ENCODE data around the gene PFDN6. TPM values are rescaled to one million over a fixed set of nuclear protein-coding genes. Genes with fewer than 3 reads are reported as not detected.

PFDN6 gene
- total RNA-seq, 1 experiment from 2014 or later = 85.8 TPM

- Mint-ChIP-seq H3K27me3 (ENCODE audit: low read depth) (no peaks in the 10 kb centered on the region; the same call in 1 of the 2 replicates), H3K27ac (peak overlapping the region; percentile 93 to 100 (median 100); a peak in 5 of 7 replicates), H3K9me3 (no peaks in the 10 kb centered on the region; a peak in 1 of 5 replicates), H3K4me1 (peaks cover 35 to 51% of the 10 kb centered on the region in 2 experiments), H3K4me3 (peak overlapping the region; percentile 89 to 94), H3K36me3 (ENCODE audit: insufficient read depth in 1 of 3, low read depth in 3 of 3) (peaks cover 36 to 62% (median 60%) of the 10 kb centered on the region in 3 experiments)
- no peak overlapping the region for H3K18ac ChIP-seq (ENCODE audit: insufficient read length, low read depth, low read length)
- no peaks in the 10 kb centered on the region for H3K9me3 ChIP-seq (ENCODE audit: control insufficient read depth, low read depth, low read length)
- H3K23me2 ChIP-seq (ENCODE audit: insufficient read length, low read depth, low read length, poor library complexity, severe bottlenecking) = peaks cover 13% of the 10 kb centered on the region
- H3K4me1 ChIP-seq (ENCODE audit: insufficient read depth, low read length) = no peaks in the 10 kb centered on the region; the same call in 1 of the 2 replicates
- H3K27ac ChIP-seq (ENCODE audit: insufficient read length, low read depth, low read length) = peak overlapping the region; percentile 59
- H3K79me2 ChIP-seq (ENCODE audit: insufficient read depth, low read length) = peaks cover 23% of the 10 kb centered on the region; the same call in 1 of the 2 replicates
- H3K79me1 ChIP-seq (ENCODE audit: insufficient read depth, low read depth, low read length, poor library complexity, severe bottlenecking) = no peaks in the 10 kb centered on the region
- H2AFZ ChIP-seq (ENCODE audit: low read length) = no peak overlapping the region
- H3K4ac ChIP-seq (ENCODE audit: low read depth, low read length) = no peak overlapping the region
- no peak overlapping the region for H2BK20ac ChIP-seq (ENCODE audit: low read depth, low read length, poor library complexity, severe bottlenecking)
- no peak overlapping the region for H2AK5ac ChIP-seq (ENCODE audit: insufficient read length, low read length)
- peak overlapping the region; percentile 99 for H3K9ac ChIP-seq (ENCODE audit: extremely low read depth, insufficient read length, low read length)
- H3K27me3 ChIP-seq (ENCODE audit: insufficient read depth, low read length) = no peaks in the 10 kb centered on the region
- no peak overlapping the region for H4K91ac ChIP-seq (ENCODE audit: insufficient read length, low read depth, low read length)
- WGBS (ENCODE audit: extremely low coverage, insufficient read length, low lambda C conversion rate) = no CpG with 5 or more reads among the region's 11 CpGs
- TF ChIP-seq, protein P1, sequence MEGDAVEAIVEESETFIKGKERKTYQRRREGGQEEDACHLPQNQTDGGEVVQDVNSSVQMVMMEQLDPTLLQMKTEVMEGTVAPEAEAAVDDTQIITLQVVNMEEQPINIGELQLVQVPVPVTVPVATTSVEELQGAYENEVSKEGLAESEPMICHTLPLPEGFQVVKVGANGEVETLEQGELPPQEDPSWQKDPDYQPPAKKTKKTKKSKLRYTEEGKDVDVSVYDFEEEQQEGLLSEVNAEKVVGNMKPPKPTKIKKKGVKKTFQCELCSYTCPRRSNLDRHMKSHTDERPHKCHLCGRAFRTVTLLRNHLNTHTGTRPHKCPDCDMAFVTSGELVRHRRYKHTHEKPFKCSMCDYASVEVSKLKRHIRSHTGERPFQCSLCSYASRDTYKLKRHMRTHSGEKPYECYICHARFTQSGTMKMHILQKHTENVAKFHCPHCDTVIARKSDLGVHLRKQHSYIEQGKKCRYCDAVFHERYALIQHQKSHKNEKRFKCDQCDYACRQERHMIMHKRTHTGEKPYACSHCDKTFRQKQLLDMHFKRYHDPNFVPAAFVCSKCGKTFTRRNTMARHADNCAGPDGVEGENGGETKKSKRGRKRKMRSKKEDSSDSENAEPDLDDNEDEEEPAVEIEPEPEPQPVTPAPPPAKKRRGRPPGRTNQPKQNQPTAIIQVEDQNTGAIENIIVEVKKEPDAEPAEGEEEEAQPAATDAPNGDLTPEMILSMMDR (conservative IDR thresholded peaks at IDR 0.05) = no peak
- H2BK12ac ChIP-seq (ENCODE audit: insufficient read length, low read depth, low read length) = no peak overlapping the region
- H4K5ac ChIP-seq (ENCODE audit: insufficient read length, low read depth, low read length) = no peak overlapping the region
- peak overlapping the region; percentile 86 for H3K4me2 ChIP-seq (ENCODE audit: insufficient read depth, insufficient read length, low read length)
- H3K23ac ChIP-seq (ENCODE audit: insufficient read length, low read depth, low read length) = no peak overlapping the region
- H3K14ac ChIP-seq (ENCODE audit: insufficient read depth, low read length) = no peak overlapping the region
- no peak for DNase-seq
- H2BK5ac ChIP-seq (ENCODE audit: insufficient read length, low read length) = no peak overlapping the region
- no peak overlapping the region for H3K56ac ChIP-seq (ENCODE audit: insufficient read length, low read depth, low read length)
- H2BK15ac ChIP-seq (ENCODE audit: low read depth, low read length) = no peak overlapping the region
- no peak overlapping the region for H4K8ac ChIP-seq (replicated peaks; ENCODE audit: insufficient read length, low read depth, low read length)
- no peak overlapping the region for H2BK120ac ChIP-seq (ENCODE audit: low read depth, low read length, poor library complexity, severe bottlenecking)
- H4K20me1 ChIP-seq (ENCODE audit: control insufficient read depth, insufficient read depth, insufficient read length) = no peaks in the 10 kb centered on the region
- H3T11ph ChIP-seq (ENCODE audit: low read length) = no peak overlapping the region
These were observed 16.1 kb upstream of the PFDN6 start for GRCh38 chr6:33273129-33273923.

Measured in H9 (cell line).